Renal cortex interstitium (tissue), 11 donors: ENCODE data around the gene F7. TPM values are rescaled to one million over a fixed set of nuclear protein-coding genes. Genes with fewer than 3 reads are reported as not detected.
"Not testable (repeated sequence)": the region's sequence is repeated elsewhere in the genome, so short reads cannot be mapped to it uniquely, and the experiment has no call there.

Experiments used
- DNase-seq, 11 donors: peaks; one replicate each; pipeline ENCODE4 v3.0.0-alpha.2; 2013; ENCODE audit warnings: low read depth in 9 of 11, low spot score in 4 of 11; ENCODE audit errors: extremely low read depth in 1 of 11
- polyA plus RNA-seq, 3 donors: library from polyadenylated mRNA; unstranded; fragments of 120-200 nt; gene quantifications; one replicate each; pipeline ENCODE4 v1.2.1, GENCODE V29; 2013; ENCODE audit not compliant: insufficient read length in 3 of 3

F7 gene
- polyA plus RNA-seq, 3 donors, result 3.5 to 3.9 (median 3.5) TPM

- DNase-seq, result no peak
These were observed 51.8 kb downstream of the F7 start for GRCh38 chr13:113157206-113157928.

- DNase-seq, result no peak
These were observed 52.5 kb downstream of the F7 start, which contains the start of gene PROZ for GRCh38 chr13:113157929-113158747. TSS of gene PROZ (plus strand) at chr13:113158648. CDS start at chr13:113158661, 13 bp downstream.

GRCh38 chr13:113158946-113159345 is 53.4 kb downstream of the F7 start:
- DNase-seq, result no peak

- DNase-seq, result no peak
These were observed 54.1 kb downstream of the F7 start for GRCh38 chr13:113159701-113160100.

GRCh38 chr13:113160983-113161382 is 55.4 kb downstream of the F7 start:
- DNase-seq, result no peak

- DNase-seq, result no peak
These were observed 55.8 kb downstream of the F7 start for GRCh38 chr13:113161433-113161832.

GRCh38 chr13:113161975-113162374 is 56.4 kb downstream of the F7 start:
- not testable (repeated sequence) for DNase-seq

GRCh38 chr13:113162783-113163685 is 57.4 kb downstream of the F7 start:
- no peak for DNase-seq

- no peak for DNase-seq
These were observed 58.9 kb downstream of the F7 start for GRCh38 chr13:113164492-113164891.

GRCh38 chr13:113166266-113166665 is 60.7 kb downstream of the F7 start:
- no peak for DNase-seq

GRCh38 chr13:113166681-113167080 is 61.1 kb downstream of the F7 start:
- DNase-seq, result no peak

GRCh38 chr13:113167155-113167554 is 61.6 kb downstream of the F7 start:
- DNase-seq, result no peak

- DNase-seq, result no peak
These were observed 62.0 kb downstream of the F7 start for GRCh38 chr13:113167575-113167974.

GRCh38 chr13:113168211-113168610 is 62.6 kb downstream of the F7 start:
- DNase-seq, result no peak

GRCh38 chr13:113169277-113170272 is 64.0 kb downstream of the F7 start:
- no peak for DNase-seq
